ENCODE results near the gene FAHD1. TPM values are rescaled to one million over a fixed set of nuclear protein-coding genes. Genes with fewer than 3 reads are reported as not detected.

Gene FAHD1
- total RNA-seq, 2 donors from 2014 or later, result 14.4 to 17.5 TPM

GRCh38 chr16:1820946-1821290, 6.1 kb upstream of the FAHD1 start:
- no peak for TF ChIP-seq CTCF (IDR thresholded peaks at IDR 0.05)
- no peak overlapping the region for H3K27ac ChIP-seq
- no peaks in the 10 kb centered on the region for H3K9me3 ChIP-seq
- no peak for DNase-seq (ENCODE audit: low spot score)
- no peak for ATAC-seq (ENCODE audit: insufficient number of reproducible peaks, low FRiP score, low read depth)
- H3K4me3 ChIP-seq, result no peak overlapping the region
- no peaks in the 10 kb centered on the region for H3K27me3 ChIP-seq (replicated peaks; ENCODE audit: insufficient read depth)
- H3K4me1 ChIP-seq (ENCODE audit: control insufficient read depth in 1 of 2, low read depth in 2 of 2), result peaks cover 8 to 23% of the 10 kb centered on the region in 2 donors
- H3K36me3 ChIP-seq, result peaks cover 61% of the 10 kb centered on the region

- no peak for TF ChIP-seq CTCF (IDR thresholded peaks at IDR 0.05)
- no peaks in the 10 kb centered on the region for H3K9me3 ChIP-seq
- no peaks in the 10 kb centered on the region for H3K27me3 ChIP-seq (replicated peaks; ENCODE audit: insufficient read depth)
- no peak overlapping the region for H3K4me3 ChIP-seq
- H3K36me3 ChIP-seq, result peaks cover 50% of the 10 kb centered on the region
- peaks cover 8 to 23% of the 10 kb centered on the region in 2 donors for H3K4me1 ChIP-seq (ENCODE audit: control insufficient read depth in 1 of 2, low read depth in 2 of 2)
- ATAC-seq (ENCODE audit: insufficient number of reproducible peaks, low FRiP score, low read depth) (no peak), DNase-seq (ENCODE audit: low spot score) (no peak)
- no peak overlapping the region for H3K27ac ChIP-seq
These were observed 5.0 kb upstream of the FAHD1 start for GRCh38 chr16:1821861-1822611.

GRCh38 chr16:1822801-1823200, 4.2 kb upstream of the FAHD1 start:
- no peak overlapping the region for H3K4me3 ChIP-seq
- H3K9me3 ChIP-seq, result no peaks in the 10 kb centered on the region
- H3K36me3 ChIP-seq, result peaks cover 45% of the 10 kb centered on the region
- peaks cover 11 to 27% of the 10 kb centered on the region in 2 donors for H3K4me1 ChIP-seq (ENCODE audit: control insufficient read depth in 1 of 2, low read depth in 2 of 2)
- DNase-seq (ENCODE audit: low spot score) (no peak), ATAC-seq (ENCODE audit: insufficient number of reproducible peaks, low FRiP score, low read depth) (no peak)
- no peaks in the 10 kb centered on the region for H3K27me3 ChIP-seq (replicated peaks; ENCODE audit: insufficient read depth)
- H3K27ac ChIP-seq, result no peak overlapping the region
- no peak for TF ChIP-seq CTCF (IDR thresholded peaks at IDR 0.05)

- DNase-seq (ENCODE audit: low spot score) (no peak), ATAC-seq (ENCODE audit: insufficient number of reproducible peaks, low FRiP score, low read depth) (no peak)
- Histone ChIP-seq H3K9me3 (no peaks in the 10 kb centered on the region), H3K4me1 (ENCODE audit: control insufficient read depth in 1 of 2, low read depth in 2 of 2) (peaks cover 20 to 37% of the 10 kb centered on the region in 2 donors), H3K36me3 (peaks cover 37% of the 10 kb centered on the region), H3K27ac (no peak overlapping the region), H3K4me3 (no peak overlapping the region), H3K27me3 (replicated peaks; ENCODE audit: insufficient read depth) (no peaks in the 10 kb centered on the region)
- TF ChIP-seq CTCF (IDR thresholded peaks at IDR 0.05), result no peak
These were observed 3.2 kb upstream of the FAHD1 start for GRCh38 chr16:1823821-1824220.

GRCh38 chr16:1825381-1825863, 1.6 kb upstream of the FAHD1 start:
- no peaks in the 10 kb centered on the region for H3K9me3 ChIP-seq
- H3K36me3 ChIP-seq, result peaks cover 22% of the 10 kb centered on the region
- H3K27me3 ChIP-seq (replicated peaks; ENCODE audit: insufficient read depth), result no peaks in the 10 kb centered on the region
- peak overlapping the region; percentile 70 to 76 for H3K27ac ChIP-seq
- no peak for DNase-seq (ENCODE audit: low spot score)
- no peak for ATAC-seq (ENCODE audit: insufficient number of reproducible peaks, low FRiP score, low read depth)
- H3K4me1 ChIP-seq (ENCODE audit: control insufficient read depth in 1 of 2, low read depth in 2 of 2), result peaks cover 20 to 42% of the 10 kb centered on the region in 2 donors
- peak overlapping the region; percentile 87 for H3K4me3 ChIP-seq
- TF ChIP-seq CTCF (IDR thresholded peaks at IDR 0.05), result no peak

Data from thoracic aorta (tissue), 2 donors.